GM19239 (cell line): ENCODE data around the gene TEDDM1.
A peak's percentile ranks its signal among the peaks of the same experiment; 100 is the strongest.

Experiments
- DNase-seq: peaks from one replicate; pipeline ENCODE4 v3.0.0; 2011; ENCODE audit warnings: low spot score; ENCODE audit not compliant: insufficient read length
- FAIRE-seq: peaks from 2 replicates; lab custom pipeline; 2011; peaks lifted over from hg19 to GRCh38; lab: Jason Lieb, UNC

The TEDDM1 gene

GRCh38 chr1:182408435-182409075, 8.1 kb upstream of the TEDDM1 start:
- DNase-seq (no peak), FAIRE-seq (no peak)

- FAIRE-seq (no peak), DNase-seq (no peak)
These were observed 7.3 kb upstream of the TEDDM1 start for GRCh38 chr1:182407724-182408123.

GRCh38 chr1:182406012-182406411, 5.5 kb upstream of the TEDDM1 start:
- no peak for DNase-seq
- no peak for FAIRE-seq

GRCh38 chr1:182405578-182405977, 5.1 kb upstream of the TEDDM1 start:
- DNase-seq (no peak), FAIRE-seq (no peak)

- DNase-seq (no peak), FAIRE-seq (no peak)
These were observed 4.3 kb upstream of the TEDDM1 start for GRCh38 chr1:182404781-182405180.

- FAIRE-seq (no peak), DNase-seq (no peak)
These were observed 2.6 kb downstream of the TEDDM1 start for GRCh38 chr1:182397653-182398393.

- FAIRE-seq (no peak), DNase-seq (no peak)
These were observed 4.6 kb downstream of the TEDDM1 start for GRCh38 chr1:182395906-182396305.

- DNase-seq = no peak
- FAIRE-seq = no peak
These were observed 6.3 kb downstream of the TEDDM1 start for GRCh38 chr1:182394055-182394775.

- DNase-seq (no peak), FAIRE-seq (no peak)
These were observed 8.1 kb downstream of the TEDDM1 start for GRCh38 chr1:182392050-182393028.

- FAIRE-seq (no peak), DNase-seq (peak; percentile 47)
These were observed 9.0 kb downstream of the TEDDM1 start, which contains the start of gene GLUL for GRCh38 chr1:182391362-182392049. GLUL (minus strand) TSS chr1:182391790; CDS start chr1:182388737, 3,053 bp downstream.

- FAIRE-seq (peak; percentile 49), DNase-seq (no peak)
These were observed 9.5 kb downstream of the TEDDM1 start for GRCh38 chr1:182391028-182391361.

GRCh38 chr1:182389619-182390047, 10.8 kb downstream of the TEDDM1 start:
- DNase-seq (peak; percentile 24), FAIRE-seq (peak; percentile 68)

GRCh38 chr1:182388392-182389134, 11.9 kb downstream of the TEDDM1 start:
- DNase-seq (no peak), FAIRE-seq (no peak)

- DNase-seq = no peak
- FAIRE-seq = no peak
These were observed 12.9 kb downstream of the TEDDM1 start for GRCh38 chr1:182387566-182387965.

GRCh38 chr1:182386980-182387379, 13.5 kb downstream of the TEDDM1 start:
- FAIRE-seq (no peak), DNase-seq (no peak)

GRCh38 chr1:182385885-182386853, 14.3 kb downstream of the TEDDM1 start:
- DNase-seq (no peak), FAIRE-seq (no peak)

- no peak for FAIRE-seq
- DNase-seq = no peak
These were observed 16.0 kb downstream of the TEDDM1 start for GRCh38 chr1:182384387-182384960.
